Choroid plexus epithelial cell (primary cell): ENCODE data around the gene VIL1.

Source experiments
- DNase-seq: peaks from one replicate; pipeline ENCODE4 v3.0.0-alpha.2; 2010; ENCODE audit warnings: low read depth
- H3K4me3 ChIP-seq: 2 replicates; pipeline ENCODE4 v1.5.1; 2011; ENCODE audit warnings: low read depth, mild to moderate bottlenecking, control low read depth, low read length, moderate library complexity
- CTCF ChIP-seq: conservative IDR thresholded peaks from 2 replicates; pipeline ENCODE4 v1.5.1; 2011; ENCODE audit warnings: low read depth, mild to moderate bottlenecking, control low read depth, inconsistent platforms, low read length, moderate library complexity

The VIL1 gene

GRCh38 chr2:218381916-218382366 lies 37.0 kb upstream of the VIL1 start, which contains the start of gene SLC11A1:
SLC11A1 (plus strand) TSS chr2:218382273; CDS start chr2:218382369, 96 bp downstream.
- no peak within 1 kb of the TSS for H3K4me3 ChIP-seq
- TF ChIP-seq CTCF, result no peak
- no peak for DNase-seq

- DNase-seq, result no peak
- TF ChIP-seq CTCF, result no peak
- no peak overlapping the region for H3K4me3 ChIP-seq
Observed at GRCh38 chr2:218382785-218383184, 36.1 kb upstream of the VIL1 start.

- H3K4me3 ChIP-seq, result no peak overlapping the region
- no peak for TF ChIP-seq CTCF
- no peak for DNase-seq
Observed at GRCh38 chr2:218383892-218384519, 34.9 kb upstream of the VIL1 start.

GRCh38 chr2:218384975-218385374 lies 33.9 kb upstream of the VIL1 start:
- no peak overlapping the region for H3K4me3 ChIP-seq
- DNase-seq, result no peak
- no peak for TF ChIP-seq CTCF

- no peak overlapping the region for H3K4me3 ChIP-seq
- no peak for TF ChIP-seq CTCF
- DNase-seq, result no peak
Observed at GRCh38 chr2:218386505-218387368, 32.2 kb upstream of the VIL1 start.

GRCh38 chr2:218387369-218388194 lies 31.3 kb upstream of the VIL1 start:
- peak overlapping the region; percentile 45 for H3K4me3 ChIP-seq
- TF ChIP-seq CTCF, result no peak
- DNase-seq, result peak; percentile 90
